Panc1 (cell line): ENCODE measurements around the gene FN3KRP. TPM values are rescaled to one million over a fixed set of nuclear protein-coding genes. Genes with fewer than 3 reads are reported as not detected.
"Not testable (repeated sequence)": the region's sequence is repeated elsewhere in the genome, so short reads cannot be mapped to it uniquely, and the experiment has no call there.

Experiments used
- ATAC-seq: fragments of 200-7000 bp; cut with Tn5 transposase; 2 replicates; pipeline ENCODE4 v1.9.1; 2020; ENCODE audit warnings: mild to moderate bottlenecking, moderate library complexity
- BruUV-seq: library from RNA; stranded (reverse); fragments of 400-500 nt; replicated peaks from 2 replicates; lab custom pipeline; 2021; lab: Mats Ljungman, UMichigan
- CTCF ChIA-PET: fragments of 300-600 bp; sonication (Branson Sonifier 250); formaldehyde crosslinking; loops from one replicate; lab custom pipeline; 2022; ENCODE audit warnings: antibody characterized with exemption; lab: Charles Lee
- POLR2A ChIA-PET: fragments of 300-600 bp; sonication (Branson Sonifier 250); formaldehyde crosslinking; loops from one replicate; lab custom pipeline; 2022; ENCODE audit warnings: antibody characterized with exemption; lab: Charles Lee
- DNase-seq: peaks from one replicate; pipeline ENCODE4 v3.0.0-alpha.2; 2010; ENCODE audit warnings: low read depth, low spot score
- H3K27ac ChIP-seq: 2 replicates; pipeline ENCODE4 v1.5.1; 2011; ENCODE audit warnings: mild to moderate bottlenecking, low read length, inconsistent platforms
- H3K27me3 ChIP-seq: fragments of 200-500 bp; sonication (Bioruptor generic); 2 replicates; pipeline ENCODE4 v1.6.0; 2014; ENCODE audit warnings: low read length, inconsistent platforms; ENCODE audit not compliant: control insufficient read depth, insufficient read depth
- H3K36me3 ChIP-seq: fragments of 200-500 bp; sonication (Bioruptor generic); 2 replicates; pipeline ENCODE4 v1.5.1; 2014; ENCODE audit warnings: inconsistent platforms, mild to moderate bottlenecking, low read length, moderate library complexity; ENCODE audit not compliant: control insufficient read depth, insufficient read depth
- H3K4me1 ChIP-seq: 2 replicates; pipeline ENCODE4 v1.5.1; 2011; ENCODE audit warnings: inconsistent platforms, mild to moderate bottlenecking, low read length, moderate library complexity; ENCODE audit not compliant: control insufficient read depth, insufficient read depth
- H3K4me3 ChIP-seq, 2 experiments: 2 replicates each; pipeline ENCODE4 v1.5.1; 2011 to 2012; ENCODE audit warnings: low read depth in 2 of 2, low read length in 2 of 2, mild to moderate bottlenecking in 2 of 2, inconsistent platforms in 1 of 2, moderate library complexity in 1 of 2
- H3K9me3 ChIP-seq: fragments of 200-500 bp; sonication (Bioruptor generic); 2 replicates; pipeline ENCODE4 v1.5.1; 2014; ENCODE audit warnings: low read depth, mild to moderate bottlenecking, inconsistent platforms, low read length, moderate library complexity; ENCODE audit not compliant: control insufficient read depth, insufficient read depth
- CTCF ChIP-seq: fragments of 450-650 bp; IDR thresholded peaks from 2 replicates; pipeline ENCODE4 v1.5.1; 2017; ENCODE audit warnings: mild to moderate bottlenecking
- POLR2AphosphoS5 ChIP-seq: IDR thresholded peaks from 2 replicates; pipeline ENCODE4 v1.6.1; 2012; ENCODE audit warnings: mild to moderate bottlenecking, low read depth, low read length, moderate library complexity
- SIN3A ChIP-seq: IDR thresholded peaks from 2 replicates; pipeline ENCODE4 v1.6.1; 2012; ENCODE audit warnings: low read depth, mild to moderate bottlenecking, low read length, moderate library complexity, borderline replicate concordance; ENCODE audit not compliant: insufficient read depth
- TCF7L2 ChIP-seq: IDR thresholded peaks from 2 replicates; pipeline ENCODE4 v1.6.1; 2011; ENCODE audit warnings: mild to moderate bottlenecking, low read depth, low read length, inconsistent platforms
- in situ Hi-C: cut with HindIII; loops from 2 replicates; pipeline ENCODE4 v1.10.0; 2016; ENCODE audit warnings: low sequenced_read_pairs, low pct_unique_long_range_greater_than_20kb
- intact Hi-C: fragments of 100-400 bp; cut with micrococcal nuclease; formaldehyde crosslinking; loops from one replicate; pipeline ENCODE4 v1.10.0; 2022; ENCODE audit not compliant: unreplicated experiment
- total RNA-seq: library from RNA; stranded (reverse); gene quantifications from one replicate; pipeline ENCODE4 v1.2.1, GENCODE V29; 2021; ENCODE audit not compliant: unreplicated experiment
- TF ChIP-seq, protein P1 (sequence below), 2 experiments: IDR thresholded peaks; 2 replicates each; pipeline ENCODE4 v1.6.1; 2011 to 2012; ENCODE audit warnings: low read depth in 2 of 2, control low read depth in 1 of 2, low read length in 1 of 2, mild to moderate bottlenecking in 1 of 2, moderate library complexity in 1 of 2; ENCODE audit not compliant: insufficient read depth in 1 of 2

FN3KRP gene
- total RNA-seq, 1 experiment from 2014 or later, result 41.0 TPM

DNA sequence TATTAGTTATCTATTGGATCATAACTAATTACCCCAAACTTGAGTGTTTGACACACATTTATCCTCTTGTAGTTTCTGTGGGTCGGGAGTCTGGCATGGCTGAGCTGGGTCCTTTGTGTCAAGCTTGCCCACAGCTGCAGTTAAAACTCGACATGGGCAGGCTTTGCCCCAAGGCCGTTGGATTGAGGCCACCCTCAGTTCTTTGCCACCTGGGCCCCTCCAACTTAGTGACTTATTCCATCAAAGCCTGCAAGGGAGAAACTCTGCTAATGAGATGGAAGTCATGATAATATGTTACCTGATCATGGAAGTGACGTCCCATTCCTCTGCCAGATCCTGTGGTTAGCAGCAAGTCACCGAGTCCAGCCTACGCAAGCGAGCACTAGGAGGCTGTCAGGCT, 52.5 kb downstream of the FN3KRP start:
- ChIA-PET POLR2A (no interaction called here), CTCF (no interaction called here)
- intact Hi-C loops, result no loop called here
- DNase-seq (no peak), ATAC-seq (no peak)
- Histone ChIP-seq H3K4me1 (no peaks in the 10 kb centered on the region), H3K9me3 (no peaks in the 10 kb centered on the region), H3K27me3 (no peaks in the 10 kb centered on the region), H3K36me3 (peaks cover 25% of the 10 kb centered on the region), H3K4me3 (no peak overlapping the region), H3K27ac (no peak overlapping the region)
- in situ Hi-C loops, result no loop called here
- TF ChIP-seq SIN3A (no peak), TCF7L2 (no peak), CTCF (no peak), POLR2AphosphoS5 (no peak)
- TF ChIP-seq, protein P1, sequence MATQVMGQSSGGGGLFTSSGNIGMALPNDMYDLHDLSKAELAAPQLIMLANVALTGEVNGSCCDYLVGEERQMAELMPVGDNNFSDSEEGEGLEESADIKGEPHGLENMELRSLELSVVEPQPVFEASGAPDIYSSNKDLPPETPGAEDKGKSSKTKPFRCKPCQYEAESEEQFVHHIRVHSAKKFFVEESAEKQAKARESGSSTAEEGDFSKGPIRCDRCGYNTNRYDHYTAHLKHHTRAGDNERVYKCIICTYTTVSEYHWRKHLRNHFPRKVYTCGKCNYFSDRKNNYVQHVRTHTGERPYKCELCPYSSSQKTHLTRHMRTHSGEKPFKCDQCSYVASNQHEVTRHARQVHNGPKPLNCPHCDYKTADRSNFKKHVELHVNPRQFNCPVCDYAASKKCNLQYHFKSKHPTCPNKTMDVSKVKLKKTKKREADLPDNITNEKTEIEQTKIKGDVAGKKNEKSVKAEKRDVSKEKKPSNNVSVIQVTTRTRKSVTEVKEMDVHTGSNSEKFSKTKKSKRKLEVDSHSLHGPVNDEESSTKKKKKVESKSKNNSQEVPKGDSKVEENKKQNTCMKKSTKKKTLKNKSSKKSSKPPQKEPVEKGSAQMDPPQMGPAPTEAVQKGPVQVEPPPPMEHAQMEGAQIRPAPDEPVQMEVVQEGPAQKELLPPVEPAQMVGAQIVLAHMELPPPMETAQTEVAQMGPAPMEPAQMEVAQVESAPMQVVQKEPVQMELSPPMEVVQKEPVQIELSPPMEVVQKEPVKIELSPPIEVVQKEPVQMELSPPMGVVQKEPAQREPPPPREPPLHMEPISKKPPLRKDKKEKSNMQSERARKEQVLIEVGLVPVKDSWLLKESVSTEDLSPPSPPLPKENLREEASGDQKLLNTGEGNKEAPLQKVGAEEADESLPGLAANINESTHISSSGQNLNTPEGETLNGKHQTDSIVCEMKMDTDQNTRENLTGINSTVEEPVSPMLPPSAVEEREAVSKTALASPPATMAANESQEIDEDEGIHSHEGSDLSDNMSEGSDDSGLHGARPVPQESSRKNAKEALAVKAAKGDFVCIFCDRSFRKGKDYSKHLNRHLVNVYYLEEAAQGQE (IDR thresholded peaks at IDR 0.05; ENCODE audit: insufficient read depth in 1 of 2, low read depth in 2 of 2, low read length in 1 of 2), result no peak
- no TSS peak for BruUV-seq

GRCh38 chr17:82772026-82772425, 55.5 kb downstream of the FN3KRP start:
- BruUV-seq, result no TSS peak
- peaks cover 16% of the 10 kb centered on the region for H3K36me3 ChIP-seq
- TF ChIP-seq CTCF, result no peak
- no peak for TF ChIP-seq SIN3A
- TF ChIP-seq TCF7L2, result no peak
- POLR2A ChIA-PET, result interaction anchor here (0.6 kb wide), 1 partner anchor 102 kb away, joined by 18 read pairs; no protein-coding TSS in a partner anchor
- CTCF ChIA-PET, result interaction anchor here (0.5 to 0.6 kb wide), 2 partner anchors 28 to 221 kb away, joined by 3 to 4 read pairs; no protein-coding TSS in a partner anchor
- ATAC-seq (peak; percentile 46; the same call in 1 of the 2 replicates), DNase-seq (no peak)
- intact Hi-C loops, result no loop called here
- H3K4me1 ChIP-seq, result no peaks in the 10 kb centered on the region
- H3K27me3 ChIP-seq, result no peaks in the 10 kb centered on the region
- H3K27ac ChIP-seq, result no peak overlapping the region
- no peaks in the 10 kb centered on the region for H3K9me3 ChIP-seq
- no peak overlapping the region for H3K4me3 ChIP-seq
- in situ Hi-C loops, result no loop called here

DNA sequence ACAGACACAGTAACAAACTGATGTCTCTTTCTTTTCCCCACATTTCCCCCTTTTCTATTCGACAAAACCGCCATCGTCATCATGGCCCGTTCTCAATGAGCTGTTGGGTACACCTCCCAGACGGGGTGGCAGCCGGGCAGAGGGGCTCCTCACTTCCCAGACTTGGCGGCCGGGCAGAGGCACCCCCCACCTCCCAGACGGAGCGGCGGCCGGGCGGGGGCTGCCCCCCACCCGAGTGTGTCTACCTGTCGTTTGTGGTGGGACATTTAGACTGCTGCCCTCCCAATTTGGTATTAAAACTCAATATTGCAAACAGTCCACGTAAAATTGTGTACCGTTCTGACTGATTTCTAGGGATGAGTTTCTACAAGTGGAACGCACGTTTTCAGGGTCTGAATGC, 58.0 kb downstream of the FN3KRP start:
- POLR2A ChIA-PET, H3K36me3 ChIP-seq, CTCF ChIA-PET, H3K4me3 ChIP-seq, DNase-seq, H3K27me3 ChIP-seq, H3K27ac ChIP-seq, H3K4me1 ChIP-seq, BruUV-seq, H3K9me3 ChIP-seq, intact Hi-C loops, in situ Hi-C loops, ATAC-seq: not testable (repeated sequence)
